DOHH2 (cell line): Measurements from ENCODE around the gene SLC2A2.

Experiments used
- EZH2phosphoT487 ChIP-seq: fragments of 200-600 bp; sonication (generic); IDR thresholded peaks from 2 replicates; pipeline ENCODE4 v1.6.1; 2017; ENCODE audit warnings: borderline replicate concordance, mild to moderate bottlenecking, antibody characterized with exemption, low read length, moderate library complexity, mixed read lengths
- TF ChIP-seq, protein P1 (sequence below): fragments of 200-600 bp; sonication (generic); IDR thresholded peaks from one replicate; pipeline ENCODE4 v1.5.1; 2014; ENCODE audit warnings: antibody characterized with exemption, mild to moderate bottlenecking, low read depth, low read length; ENCODE audit not compliant: poor library complexity, severe bottlenecking

GRCh38 chr3:170962411-170962810 lies 64.1 kb downstream of the SLC2A2 start:
- TF ChIP-seq, protein P1, sequence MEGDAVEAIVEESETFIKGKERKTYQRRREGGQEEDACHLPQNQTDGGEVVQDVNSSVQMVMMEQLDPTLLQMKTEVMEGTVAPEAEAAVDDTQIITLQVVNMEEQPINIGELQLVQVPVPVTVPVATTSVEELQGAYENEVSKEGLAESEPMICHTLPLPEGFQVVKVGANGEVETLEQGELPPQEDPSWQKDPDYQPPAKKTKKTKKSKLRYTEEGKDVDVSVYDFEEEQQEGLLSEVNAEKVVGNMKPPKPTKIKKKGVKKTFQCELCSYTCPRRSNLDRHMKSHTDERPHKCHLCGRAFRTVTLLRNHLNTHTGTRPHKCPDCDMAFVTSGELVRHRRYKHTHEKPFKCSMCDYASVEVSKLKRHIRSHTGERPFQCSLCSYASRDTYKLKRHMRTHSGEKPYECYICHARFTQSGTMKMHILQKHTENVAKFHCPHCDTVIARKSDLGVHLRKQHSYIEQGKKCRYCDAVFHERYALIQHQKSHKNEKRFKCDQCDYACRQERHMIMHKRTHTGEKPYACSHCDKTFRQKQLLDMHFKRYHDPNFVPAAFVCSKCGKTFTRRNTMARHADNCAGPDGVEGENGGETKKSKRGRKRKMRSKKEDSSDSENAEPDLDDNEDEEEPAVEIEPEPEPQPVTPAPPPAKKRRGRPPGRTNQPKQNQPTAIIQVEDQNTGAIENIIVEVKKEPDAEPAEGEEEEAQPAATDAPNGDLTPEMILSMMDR: no peak
- TF ChIP-seq EZH2phosphoT487: no peak
